ENCODE results near the gene ATG2A. TPM values are rescaled to one million over a fixed set of nuclear protein-coding genes. Genes with fewer than 3 reads are reported as not detected.

The ATG2A gene
- total and polyA plus RNA-seq, 9 of the 15 experiments (the other 6 are each of a cell fraction or from before 2014, with no cell fraction given), result 0.25 to 45.9 (median 5.2) TPM

DNA sequence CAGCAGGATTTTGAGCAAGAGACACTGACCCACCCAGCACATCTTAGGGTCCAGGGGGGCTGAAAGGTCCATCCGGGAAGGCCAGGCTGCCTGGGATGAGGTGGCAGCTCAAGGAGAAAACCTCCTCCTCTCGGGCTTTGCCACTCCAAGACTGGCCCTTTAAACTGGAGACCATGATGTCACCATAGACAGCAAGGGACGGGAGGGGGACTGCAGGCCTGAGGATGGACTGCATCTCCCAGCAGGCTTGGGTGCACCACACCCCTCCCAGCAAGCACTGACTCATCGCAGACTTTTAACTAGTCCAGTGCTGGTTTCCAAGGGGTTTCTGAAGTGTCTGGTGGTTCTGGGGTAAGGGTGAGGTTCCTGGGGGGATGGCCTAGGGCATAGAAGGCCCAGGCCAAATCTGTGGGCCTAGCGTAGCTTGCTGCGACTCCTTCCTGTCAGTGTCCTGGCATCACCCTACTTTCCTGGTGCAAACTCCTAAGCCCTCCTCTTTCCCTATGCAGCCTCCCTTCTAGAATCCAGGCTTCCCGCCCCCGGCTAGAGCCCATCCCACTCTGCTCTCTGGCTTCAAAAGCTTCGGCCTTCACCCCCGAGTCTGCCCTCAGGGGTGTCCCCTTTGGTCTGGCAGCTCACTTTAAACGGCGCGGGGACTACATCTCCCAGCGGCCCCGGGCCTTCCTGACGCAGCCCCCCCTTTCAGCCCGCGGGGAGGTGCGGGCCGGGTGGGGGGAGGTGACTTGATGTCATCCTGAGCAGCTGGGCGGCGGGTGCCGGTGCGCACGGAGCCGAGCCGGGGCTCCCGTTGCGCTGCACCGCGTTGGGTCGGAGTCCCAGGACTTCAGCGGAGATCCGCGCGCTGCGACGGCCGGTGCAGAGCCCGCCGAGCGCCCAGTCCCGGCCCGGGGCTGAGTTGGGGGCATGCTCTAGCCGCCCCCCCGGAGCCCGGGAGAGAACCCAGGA, 7.2 kb upstream of the ATG2A start, which contains the start of gene PPP2R5B (continued):
- TF ChIP-seq, protein P1, sequence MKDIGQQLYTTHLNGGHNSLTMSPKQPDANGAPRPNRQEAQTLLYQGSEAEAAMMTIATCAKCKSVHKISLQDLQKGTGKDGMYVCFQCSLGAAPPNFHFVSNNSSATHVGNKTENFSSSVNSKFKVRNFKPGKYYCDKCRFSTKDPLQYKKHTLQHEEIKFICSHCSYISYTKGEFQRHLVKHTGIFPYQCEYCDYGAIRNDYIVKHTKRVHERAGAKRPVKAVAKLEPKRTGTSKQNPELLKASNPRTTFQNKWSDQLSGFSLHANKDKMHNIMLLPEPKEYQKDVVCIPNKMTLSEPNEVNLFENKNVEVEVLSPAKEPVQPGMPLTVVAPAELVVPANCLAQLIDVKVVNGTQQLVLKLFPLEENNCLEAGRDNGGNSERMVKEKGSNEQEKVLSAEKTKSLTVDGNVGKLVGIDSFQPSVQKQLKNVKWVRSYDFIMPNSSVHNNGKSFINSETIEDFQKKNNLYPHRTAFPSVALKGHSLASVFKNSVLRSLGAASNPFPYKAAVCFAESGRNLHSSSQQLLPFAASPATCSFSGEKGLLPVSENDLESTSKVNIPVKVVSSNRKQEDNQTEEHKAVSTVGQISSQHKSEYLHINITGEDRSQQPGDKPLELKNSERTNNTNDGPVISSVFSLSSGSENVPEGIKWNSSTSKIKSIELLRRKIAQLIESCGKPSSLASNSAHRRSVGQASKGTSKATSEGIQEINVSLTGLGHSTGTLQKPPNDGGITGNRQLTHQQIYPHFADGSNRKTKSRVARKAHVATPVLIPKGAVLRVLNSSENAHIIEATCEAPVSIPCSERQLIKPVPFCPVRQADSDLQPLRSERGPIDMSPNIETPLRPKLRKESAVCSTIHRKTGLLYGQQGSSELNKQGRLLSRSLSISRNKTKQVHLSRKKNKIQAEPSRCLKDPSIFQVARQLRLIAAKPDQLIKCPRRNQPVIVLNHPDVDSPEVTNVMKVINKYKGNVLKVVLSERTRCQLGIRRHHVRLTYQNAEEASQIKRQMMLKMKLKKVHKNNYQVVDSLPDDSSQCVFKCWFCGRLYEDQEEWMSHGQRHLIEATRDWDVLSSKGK (CRISPR knock-in tag; IDR thresholded peaks at IDR 0.05), result no peak
- TF ChIP-seq, protein P2, sequence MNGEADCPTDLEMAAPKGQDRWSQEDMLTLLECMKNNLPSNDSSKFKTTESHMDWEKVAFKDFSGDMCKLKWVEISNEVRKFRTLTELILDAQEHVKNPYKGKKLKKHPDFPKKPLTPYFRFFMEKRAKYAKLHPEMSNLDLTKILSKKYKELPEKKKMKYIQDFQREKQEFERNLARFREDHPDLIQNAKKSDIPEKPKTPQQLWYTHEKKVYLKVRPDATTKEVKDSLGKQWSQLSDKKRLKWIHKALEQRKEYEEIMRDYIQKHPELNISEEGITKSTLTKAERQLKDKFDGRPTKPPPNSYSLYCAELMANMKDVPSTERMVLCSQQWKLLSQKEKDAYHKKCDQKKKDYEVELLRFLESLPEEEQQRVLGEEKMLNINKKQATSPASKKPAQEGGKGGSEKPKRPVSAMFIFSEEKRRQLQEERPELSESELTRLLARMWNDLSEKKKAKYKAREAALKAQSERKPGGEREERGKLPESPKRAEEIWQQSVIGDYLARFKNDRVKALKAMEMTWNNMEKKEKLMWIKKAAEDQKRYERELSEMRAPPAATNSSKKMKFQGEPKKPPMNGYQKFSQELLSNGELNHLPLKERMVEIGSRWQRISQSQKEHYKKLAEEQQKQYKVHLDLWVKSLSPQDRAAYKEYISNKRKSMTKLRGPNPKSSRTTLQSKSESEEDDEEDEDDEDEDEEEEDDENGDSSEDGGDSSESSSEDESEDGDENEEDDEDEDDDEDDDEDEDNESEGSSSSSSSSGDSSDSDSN (IDR thresholded peaks at IDR 0.05; ENCODE audit: borderline replicate concordance in 1 of 2, low read depth in 2 of 2, low read length in 2 of 2), result no peak
- TF ChIP-seq DACH1 (IDR thresholded peaks at IDR 0.05; ENCODE audit: partially characterized antibody), result peak; percentile 82
- no peak for TF ChIP-seq ZNF232 (CRISPR knock-in tag; IDR thresholded peaks at IDR 0.05)
- peak; percentile 87 for TF ChIP-seq KLF13 (tag; IDR thresholded peaks at IDR 0.05; ENCODE audit: borderline replicate concordance, low read depth)
- TF ChIP-seq HNRNPL (IDR thresholded peaks at IDR 0.05; ENCODE audit: low read depth, low read length), result no peak
- peak; percentile 92 for TF ChIP-seq KLF1 (tag; IDR thresholded peaks at IDR 0.05)
- no peak for TF ChIP-seq HNRNPH1 (optimal IDR thresholded peaks at IDR 0.05; ENCODE audit: low read depth, low read length)
- TF ChIP-seq ZNF785 (CRISPR knock-in tag; IDR thresholded peaks at IDR 0.05), result no peak
- no peak for TF ChIP-seq SETDB1 (IDR thresholded peaks at IDR 0.05; ENCODE audit: low read length)
- TF ChIP-seq, protein P3, sequence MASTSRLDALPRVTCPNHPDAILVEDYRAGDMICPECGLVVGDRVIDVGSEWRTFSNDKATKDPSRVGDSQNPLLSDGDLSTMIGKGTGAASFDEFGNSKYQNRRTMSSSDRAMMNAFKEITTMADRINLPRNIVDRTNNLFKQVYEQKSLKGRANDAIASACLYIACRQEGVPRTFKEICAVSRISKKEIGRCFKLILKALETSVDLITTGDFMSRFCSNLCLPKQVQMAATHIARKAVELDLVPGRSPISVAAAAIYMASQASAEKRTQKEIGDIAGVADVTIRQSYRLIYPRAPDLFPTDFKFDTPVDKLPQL (IDR thresholded peaks at IDR 0.05; ENCODE audit: extremely low read depth, insufficient read length), result no peak
- TF ChIP-seq NELFE (IDR thresholded peaks at IDR 0.05; ENCODE audit: insufficient read depth, insufficient read length), result no peak
- TF ChIP-seq FOXJ2 (tag; IDR thresholded peaks at IDR 0.05), result no peak
- no peak for TF ChIP-seq ZNF354B (CRISPR knock-in tag; IDR thresholded peaks at IDR 0.05)
- TF ChIP-seq, protein P4, sequence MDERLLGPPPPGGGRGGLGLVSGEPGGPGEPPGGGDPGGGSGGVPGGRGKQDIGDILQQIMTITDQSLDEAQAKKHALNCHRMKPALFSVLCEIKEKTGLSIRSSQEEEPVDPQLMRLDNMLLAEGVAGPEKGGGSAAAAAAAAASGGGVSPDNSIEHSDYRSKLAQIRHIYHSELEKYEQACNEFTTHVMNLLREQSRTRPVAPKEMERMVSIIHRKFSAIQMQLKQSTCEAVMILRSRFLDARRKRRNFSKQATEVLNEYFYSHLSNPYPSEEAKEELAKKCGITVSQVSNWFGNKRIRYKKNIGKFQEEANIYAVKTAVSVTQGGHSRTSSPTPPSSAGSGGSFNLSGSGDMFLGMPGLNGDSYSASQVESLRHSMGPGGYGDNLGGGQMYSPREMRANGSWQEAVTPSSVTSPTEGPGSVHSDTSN (CRISPR knock-in tag; IDR thresholded peaks at IDR 0.05; ENCODE audit: low read depth), result no peak
- TF ChIP-seq, protein P4 (tag; conservative IDR thresholded peaks at IDR 0.05; ENCODE audit: low read depth), result no peak
- TF ChIP-seq SAP30 (IDR thresholded peaks at IDR 0.05; ENCODE audit: borderline replicate concordance, insufficient read depth, low read depth, low read length, poor library complexity, severe bottlenecking), result peak; percentile 85

All from K562 (cell line).